Mucosa of descending colon (tissue), 3 donors: ENCODE data around the gene C1orf232. TPM values are rescaled to one million over a fixed set of nuclear protein-coding genes. Genes with fewer than 3 reads are reported as not detected.

Experiments used
- ATAC-seq: fragments of 200-7000 bp; cut with Tn5 transposase; one replicate; pipeline ENCODE4 v1.9.1; 2020; ENCODE audit warnings: mild to moderate bottlenecking, moderate library complexity
- DNase-seq, 3 donors: peaks; one replicate each; pipeline ENCODE4 v3.0.0-alpha.2; 2020
- H3K36me3 ChIP-seq: fragments of 200-600 bp; one replicate; pipeline ENCODE4 v1.8.0; 2021; ENCODE audit warnings: low read depth, mild to moderate bottlenecking
- H3K4me1 ChIP-seq: fragments of 200-600 bp; one replicate; pipeline ENCODE4 v1.8.0; 2021; ENCODE audit warnings: low read depth, mild to moderate bottlenecking
- H3K4me3 ChIP-seq: fragments of 200-600 bp; one replicate; pipeline ENCODE4 v1.8.0; 2021; ENCODE audit warnings: mild to moderate bottlenecking
- H3K9me3 ChIP-seq: fragments of 200-600 bp; one replicate; pipeline ENCODE4 v1.8.0; 2021; ENCODE audit warnings: mild to moderate bottlenecking
- CTCF ChIP-seq: fragments of 200-600 bp; IDR thresholded peaks from one replicate; pipeline ENCODE4 v1.8.0; 2022; ENCODE audit warnings: antibody characterized with exemption, mild to moderate bottlenecking
- intact Hi-C, 2 donors: fragments of 100-400 bp; cut with DNase I in 1 of 2; cut with micrococcal nuclease in 1 of 2; formaldehyde crosslinking; loops; one replicate each; pipeline versions ENCODE4 v1.11.0 to v1.11.1; 2022; cut with DNase I, micrococcal nuclease
- long read RNA-seq, 2 donors: library from polyadenylated mRNA; unstranded; transcript quantifications; one replicate each; pipeline ENCODE4 v2.0.0, GENCODE V29; 2019 to 2021
- total RNA-seq, 3 donors: library from RNA; stranded (reverse); fragmentation: NEBNext Ultra II Directional in 2 of 3; extraction: Animal tissue kit (Norgen Biotek cat#: 25700) in 2 of 3; gene quantifications; one replicate each; pipeline versions ENCODE4 v1.2.1 to v1.2.4, GENCODE V29; 2021 to 2023
- donor health status: DM: no; HTN: no; CAD: no; lungs with moderate emphysema.
- donor health status: DM: no; HTN: no; CAD: no.
- donor health status: DM: no; HTN: yes; CAD: no.

The C1orf232 gene
- not detected for total RNA-seq
- long read RNA-seq, donor 1, result 0 reads
- long read RNA-seq, donor 2, result 0 reads

- intact Hi-C loops, result loop anchor here in 1 of 2 donors (2.0 kb wide), 1 partner anchor 66 kb away; the partner anchor contains the start of gene CEP85
- no peak for TF ChIP-seq CTCF
- H3K4me1 ChIP-seq, result peaks cover 6% of the 10 kb centered on the region
- ATAC-seq (no peak), DNase-seq (no peak)
- H3K36me3 ChIP-seq, result no peaks in the 10 kb centered on the region
- peak within 1 kb of the TSS; percentile 40 for H3K4me3 ChIP-seq
- H3K9me3 ChIP-seq, result no peaks in the 10 kb centered on the region
Measured at GRCh38 chr1:26168410-26169197, at the start of gene C1orf232. C1orf232 (minus strand) TSS chr1:26168963; CDS start chr1:26168499, 464 bp downstream.

- no peak for TF ChIP-seq CTCF
- intact Hi-C loops, result no loop called here
Measured at GRCh38 chr1:26215246-26215645, 46.5 kb upstream of the C1orf232 start.

GRCh38 chr1:26213335-26213905 lies 44.7 kb upstream of the C1orf232 start:
- Histone ChIP-seq H3K36me3 (no peaks in the 10 kb centered on the region), H3K4me3 (no peak overlapping the region), H3K9me3 (no peaks in the 10 kb centered on the region), H3K4me1 (no peaks in the 10 kb centered on the region)
- no peak for ATAC-seq
- TF ChIP-seq CTCF, result no peak
- intact Hi-C loops, result no loop called here
- DNase-seq, result no peak

More at GRCh38 chr1:26215246-26215645, 46.5 kb upstream of the C1orf232 start:
- Histone ChIP-seq H3K36me3 (no peaks in the 10 kb centered on the region), H3K4me3 (no peak overlapping the region), H3K4me1 (no peaks in the 10 kb centered on the region), H3K9me3 (no peaks in the 10 kb centered on the region)
- DNase-seq (no peak), ATAC-seq (no peak)

- DNase-seq (no peak), ATAC-seq (no peak)
- Histone ChIP-seq H3K36me3 (no peaks in the 10 kb centered on the region), H3K9me3 (no peaks in the 10 kb centered on the region), H3K4me3 (no peak overlapping the region), H3K4me1 (no peaks in the 10 kb centered on the region)
- intact Hi-C loops, result no loop called here
- no peak for TF ChIP-seq CTCF
Measured at GRCh38 chr1:26212726-26213125, 44.0 kb upstream of the C1orf232 start.

- no peaks in the 10 kb centered on the region for H3K9me3 ChIP-seq
- intact Hi-C loops, result no loop called here
- TF ChIP-seq CTCF, result no peak
- no peaks in the 10 kb centered on the region for H3K4me1 ChIP-seq
- no peak for DNase-seq
- no peak overlapping the region for H3K4me3 ChIP-seq
- no peak for ATAC-seq
- H3K36me3 ChIP-seq, result no peaks in the 10 kb centered on the region
Measured at GRCh38 chr1:26210147-26210870, 41.5 kb upstream of the C1orf232 start.
